ENCODE measurements around the gene CDH2.

DNA sequence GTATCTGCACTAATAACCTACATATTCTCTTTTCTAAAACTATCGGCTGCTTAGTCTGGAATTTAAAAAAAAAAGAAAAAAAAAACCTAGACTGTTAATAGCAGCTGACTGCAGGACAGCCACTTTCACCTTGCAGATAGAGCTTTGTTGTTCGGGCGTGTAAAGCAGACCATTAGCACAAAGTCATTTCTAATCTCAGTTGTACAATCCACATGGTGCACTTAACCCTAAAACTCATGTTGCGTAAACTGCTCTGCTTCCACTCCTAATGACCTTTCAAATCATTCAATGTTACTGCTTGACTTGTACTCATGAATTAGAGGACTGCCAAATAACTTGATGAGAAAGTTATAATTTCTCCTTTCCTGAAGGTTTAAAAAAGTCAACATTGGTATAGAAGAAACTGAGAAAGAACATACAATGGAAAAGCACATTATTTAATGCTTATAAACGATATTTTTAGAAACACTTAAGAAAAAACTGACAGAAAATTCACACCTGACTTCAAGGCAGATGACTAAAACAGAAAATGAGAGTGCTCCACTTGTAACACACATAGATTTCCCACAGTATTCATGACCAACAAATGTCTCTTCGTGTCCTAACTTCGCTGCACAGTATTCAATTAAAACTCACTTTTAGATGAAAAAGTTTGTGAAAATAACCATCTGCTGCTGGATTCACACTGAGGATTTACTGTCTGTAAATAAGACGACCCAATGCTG lies 2.6 kb downstream of the CDH2 start:
- TF ChIP-seq, protein P1, sequence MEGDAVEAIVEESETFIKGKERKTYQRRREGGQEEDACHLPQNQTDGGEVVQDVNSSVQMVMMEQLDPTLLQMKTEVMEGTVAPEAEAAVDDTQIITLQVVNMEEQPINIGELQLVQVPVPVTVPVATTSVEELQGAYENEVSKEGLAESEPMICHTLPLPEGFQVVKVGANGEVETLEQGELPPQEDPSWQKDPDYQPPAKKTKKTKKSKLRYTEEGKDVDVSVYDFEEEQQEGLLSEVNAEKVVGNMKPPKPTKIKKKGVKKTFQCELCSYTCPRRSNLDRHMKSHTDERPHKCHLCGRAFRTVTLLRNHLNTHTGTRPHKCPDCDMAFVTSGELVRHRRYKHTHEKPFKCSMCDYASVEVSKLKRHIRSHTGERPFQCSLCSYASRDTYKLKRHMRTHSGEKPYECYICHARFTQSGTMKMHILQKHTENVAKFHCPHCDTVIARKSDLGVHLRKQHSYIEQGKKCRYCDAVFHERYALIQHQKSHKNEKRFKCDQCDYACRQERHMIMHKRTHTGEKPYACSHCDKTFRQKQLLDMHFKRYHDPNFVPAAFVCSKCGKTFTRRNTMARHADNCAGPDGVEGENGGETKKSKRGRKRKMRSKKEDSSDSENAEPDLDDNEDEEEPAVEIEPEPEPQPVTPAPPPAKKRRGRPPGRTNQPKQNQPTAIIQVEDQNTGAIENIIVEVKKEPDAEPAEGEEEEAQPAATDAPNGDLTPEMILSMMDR (IDR thresholded peaks at IDR 0.05; ENCODE audit: insufficient read depth, low read depth, low read length) = no peak
- no peak for TF ChIP-seq EZH2 (IDR thresholded peaks at IDR 0.05; ENCODE audit: insufficient read depth, low read length)
